Activated CD8-positive, alpha-beta T cell treated with anti-CD3 and anti-CD28 coated beads for 36 hours (primary cell): Measurements from ENCODE around the gene IFITM5. TPM values are rescaled to one million over a fixed set of nuclear protein-coding genes. Genes with fewer than 3 reads are reported as not detected.
A peak's percentile ranks its signal among the peaks of the same experiment; 100 is the strongest.

Experiments used
- ATAC-seq: fragments of 200-7000 bp; cut with Tn5 transposase; one replicate; pipeline ENCODE4 v1.10.0; 2021; ENCODE audit warnings: mild to moderate bottlenecking, moderate library complexity
- CTCF ChIA-PET: fragments of 350-600 bp; sonication (Branson Sonifier 250); formaldehyde crosslinking; loops from one replicate; lab custom pipeline; 2021; ENCODE audit warnings: antibody characterized with exemption; lab: Charles Lee
- POLR2A ChIA-PET: fragments of 350-600 bp; sonication (Branson Sonifier 250); formaldehyde crosslinking; loops from one replicate; lab custom pipeline; 2021; ENCODE audit warnings: antibody characterized with exemption; lab: Charles Lee
- DNase-seq: peaks from one replicate; pipeline ENCODE4 v3.0.0-alpha.2; 2020
- H3K27ac Mint-ChIP-seq: one replicate; pipeline ENCODE4 v1.8.0; 2021; ENCODE audit warnings: mild to moderate bottlenecking, mixed read lengths
- H3K27me3 Mint-ChIP-seq: one replicate; pipeline ENCODE4 v1.8.0; 2021; ENCODE audit warnings: mixed read lengths
- H3K36me3 Mint-ChIP-seq: one replicate; pipeline ENCODE4 v1.8.0; 2021; ENCODE audit warnings: low read depth, mixed read lengths
- H3K4me1 Mint-ChIP-seq: one replicate; pipeline ENCODE4 v1.8.0; 2021; ENCODE audit warnings: low read depth, mixed read lengths
- H3K4me3 Mint-ChIP-seq: one replicate; pipeline ENCODE4 v1.8.0; 2021; ENCODE audit warnings: mild to moderate bottlenecking, moderate library complexity, mixed read lengths
- H3K9me3 Mint-ChIP-seq: one replicate; pipeline ENCODE4 v1.8.0; 2021; ENCODE audit warnings: mixed read lengths
- intact Hi-C: fragments of 100-400 bp; cut with micrococcal nuclease; formaldehyde crosslinking; loops from one replicate; pipeline ENCODE4 v1.10.0; 2022
- total RNA-seq, 2 experiments: library from RNA; stranded (reverse); gene quantifications; one replicate each; pipeline ENCODE4 v1.2.3, GENCODE V29; 2021
- TF ChIP-seq, protein P1 (sequence below): fragments of 200-600 bp; IDR thresholded peaks from one replicate; pipeline ENCODE4 v1.8.0; 2022; ENCODE audit warnings: antibody characterized with exemption, mild to moderate bottlenecking

Gene IFITM5
- total RNA-seq, 2 experiments from 2014 or later, result not detected

DNA sequence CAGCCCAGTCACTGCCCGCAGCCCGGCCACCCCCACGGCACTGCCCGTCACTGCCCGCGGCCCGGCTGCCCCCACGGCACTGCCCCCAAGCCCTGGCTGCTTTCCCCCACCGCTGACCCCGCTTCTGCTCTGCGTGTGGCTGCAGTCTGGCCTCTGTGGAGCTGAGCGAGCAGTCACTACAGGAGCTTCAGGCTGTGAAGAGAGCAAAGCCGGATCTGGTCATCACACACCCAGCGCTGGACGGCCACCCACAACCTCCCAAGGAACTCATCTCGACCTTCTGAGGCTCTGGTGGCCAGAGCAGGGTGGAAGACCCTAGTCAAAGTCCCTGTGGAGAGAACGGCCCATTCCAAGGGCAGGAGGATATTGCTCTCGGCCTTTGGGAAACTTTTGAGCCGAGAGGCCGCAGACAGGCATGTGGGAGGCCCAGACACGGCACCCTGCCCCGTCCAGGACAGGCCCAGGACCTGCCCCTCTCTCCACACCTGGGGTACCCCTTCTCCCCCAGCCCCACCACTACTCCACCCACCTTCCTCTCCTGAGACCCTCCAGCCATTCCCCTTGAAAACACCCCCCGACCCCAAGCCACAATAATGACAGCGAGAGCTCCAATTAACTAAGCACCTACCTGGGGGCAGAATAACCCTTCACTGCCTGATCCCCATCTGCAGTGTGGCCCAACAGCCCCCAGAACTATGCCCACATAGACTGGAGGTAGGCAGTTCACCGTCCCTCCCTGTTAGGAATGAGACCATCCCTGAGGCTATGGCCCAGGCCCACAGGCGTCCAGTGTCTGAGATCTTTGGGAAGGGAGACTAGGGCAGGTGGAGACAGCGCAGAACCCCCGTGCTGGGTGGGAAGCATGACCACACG is 14.1 kb downstream of the IFITM5 start:
- H3K4me3 Mint-ChIP-seq, result peak overlapping the region; percentile 16
- no peaks in the 10 kb centered on the region for H3K9me3 Mint-ChIP-seq
- POLR2A ChIA-PET, result interaction anchor here (0.8 to 7.7 kb wide), 5 partner anchors 9 to 70 kb away, joined by 3 to 33 read pairs (median 3); no protein-coding TSS in a partner anchor
- ATAC-seq, result no peak
- intact Hi-C loops, result no loop called here
- TF ChIP-seq, protein P1, sequence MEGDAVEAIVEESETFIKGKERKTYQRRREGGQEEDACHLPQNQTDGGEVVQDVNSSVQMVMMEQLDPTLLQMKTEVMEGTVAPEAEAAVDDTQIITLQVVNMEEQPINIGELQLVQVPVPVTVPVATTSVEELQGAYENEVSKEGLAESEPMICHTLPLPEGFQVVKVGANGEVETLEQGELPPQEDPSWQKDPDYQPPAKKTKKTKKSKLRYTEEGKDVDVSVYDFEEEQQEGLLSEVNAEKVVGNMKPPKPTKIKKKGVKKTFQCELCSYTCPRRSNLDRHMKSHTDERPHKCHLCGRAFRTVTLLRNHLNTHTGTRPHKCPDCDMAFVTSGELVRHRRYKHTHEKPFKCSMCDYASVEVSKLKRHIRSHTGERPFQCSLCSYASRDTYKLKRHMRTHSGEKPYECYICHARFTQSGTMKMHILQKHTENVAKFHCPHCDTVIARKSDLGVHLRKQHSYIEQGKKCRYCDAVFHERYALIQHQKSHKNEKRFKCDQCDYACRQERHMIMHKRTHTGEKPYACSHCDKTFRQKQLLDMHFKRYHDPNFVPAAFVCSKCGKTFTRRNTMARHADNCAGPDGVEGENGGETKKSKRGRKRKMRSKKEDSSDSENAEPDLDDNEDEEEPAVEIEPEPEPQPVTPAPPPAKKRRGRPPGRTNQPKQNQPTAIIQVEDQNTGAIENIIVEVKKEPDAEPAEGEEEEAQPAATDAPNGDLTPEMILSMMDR, result no peak
- H3K27ac Mint-ChIP-seq, result peak overlapping the region; percentile 70
- H3K4me1 Mint-ChIP-seq, result peaks cover 62% of the 10 kb centered on the region
- peaks cover 8% of the 10 kb centered on the region for H3K27me3 Mint-ChIP-seq
- peaks cover 44% of the 10 kb centered on the region for H3K36me3 Mint-ChIP-seq
- no peak for DNase-seq
- CTCF ChIA-PET, result interaction anchor here (4.5 to 7.4 kb wide), 2 partner anchors 22 to 35 kb away, joined by 26 to 44 read pairs; partner anchors contain the start of gene IFITM2

DNA sequence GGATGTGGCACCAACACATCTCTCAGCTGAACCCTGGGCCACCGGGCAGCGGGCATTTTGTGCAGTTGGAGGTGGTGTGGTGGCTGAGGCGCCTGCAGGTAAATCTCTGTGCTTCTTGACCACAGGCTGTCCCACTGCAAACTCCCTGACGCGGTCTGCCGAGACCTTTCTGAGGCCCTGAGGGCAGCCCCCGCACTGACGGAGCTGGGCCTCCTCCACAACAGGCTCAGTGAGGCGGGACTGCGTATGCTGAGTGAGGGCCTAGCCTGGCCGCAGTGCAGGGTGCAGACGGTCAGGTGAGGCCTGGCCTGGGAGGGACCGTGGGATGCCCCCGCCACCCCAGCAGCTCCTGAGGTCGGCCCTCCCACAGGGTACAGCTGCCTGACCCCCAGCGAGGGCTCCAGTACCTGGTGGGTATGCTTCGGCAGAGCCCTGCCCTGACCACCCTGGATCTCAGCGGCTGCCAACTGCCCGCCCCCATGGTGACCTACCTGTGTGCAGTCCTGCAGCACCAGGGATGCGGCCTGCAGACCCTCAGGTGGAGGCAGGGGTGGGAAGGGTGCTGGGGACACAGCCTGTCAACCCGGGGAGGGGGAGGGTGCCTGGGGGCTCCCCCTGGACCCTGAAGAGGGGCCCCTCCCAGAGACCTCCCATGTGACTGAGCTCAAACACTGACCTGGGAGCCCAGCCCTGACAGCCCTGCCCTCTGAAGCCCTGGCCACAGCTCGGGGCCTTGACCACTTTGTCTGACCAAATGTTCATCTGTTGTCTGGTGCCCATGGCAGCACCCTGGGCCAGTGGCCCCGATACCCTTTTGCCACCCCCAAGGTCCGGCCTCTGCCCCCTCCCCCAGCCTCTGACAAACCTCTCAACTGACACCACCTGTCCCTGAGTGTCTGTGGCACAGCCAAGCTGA is 15.0 kb downstream of the IFITM5 start:
- CTCF ChIA-PET, result interaction anchor here (0.8 to 7.4 kb wide), 6 partner anchors 10 to 79 kb away, joined by 3 to 71 read pairs (median 26); partner anchors contain the start of gene IFITM2

DNA sequence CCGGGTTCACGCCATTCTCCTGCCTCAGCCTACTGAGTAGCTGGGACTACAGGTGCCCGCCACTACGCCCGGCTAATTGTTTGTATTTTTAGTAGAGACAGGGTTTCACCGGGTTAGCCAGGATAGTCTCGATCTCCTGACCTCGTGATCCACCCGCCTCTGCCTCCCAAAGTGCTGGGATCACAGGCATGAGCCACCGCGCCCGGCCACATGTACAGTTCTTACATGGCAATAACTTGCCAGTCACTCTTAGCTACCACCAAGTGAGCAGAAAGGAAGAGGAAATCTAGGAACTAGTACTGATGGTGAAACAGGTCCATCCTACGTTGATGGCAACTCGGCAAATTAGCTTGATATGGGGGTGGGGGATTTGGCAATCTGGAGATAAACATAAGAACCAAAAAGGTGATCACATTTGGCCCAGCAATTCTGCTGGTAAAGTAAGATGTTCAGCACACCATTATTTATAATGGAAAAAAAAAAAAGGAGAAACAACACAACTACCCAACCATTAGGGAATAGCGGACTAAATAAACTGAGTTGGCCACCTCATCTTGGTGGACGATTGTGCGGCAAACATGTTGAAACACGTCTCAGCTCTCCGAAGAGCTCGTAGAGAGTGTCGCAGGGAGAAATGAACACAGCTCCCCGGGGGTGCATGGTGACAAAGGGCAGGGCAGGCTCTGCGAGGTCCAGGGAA is 15.8 kb downstream of the IFITM5 start:
- peak overlapping the region; percentile 82 for H3K4me3 Mint-ChIP-seq
- TF ChIP-seq, protein P1, result no peak
- H3K27me3 Mint-ChIP-seq, result peaks cover 10% of the 10 kb centered on the region
- ATAC-seq, result peak; percentile 18
- CTCF ChIA-PET, result interaction anchor here (0.7 to 7.4 kb wide), 7 partner anchors 9 to 79 kb away, joined by 3 to 71 read pairs (median 4); partner anchors contain the start of gene IFITM2
- H3K9me3 Mint-ChIP-seq, result no peaks in the 10 kb centered on the region
- intact Hi-C loops, result no loop called here
- POLR2A ChIA-PET, result interaction anchor here (0.7 to 8.5 kb wide), 17 partner anchors 9 to 72 kb away, joined by 3 to 75 read pairs (median 3); partner anchors contain the start of gene PSMD13
- peaks cover 61% of the 10 kb centered on the region for H3K4me1 Mint-ChIP-seq
- peak; percentile 56 for DNase-seq
- peak overlapping the region; percentile 86 for H3K27ac Mint-ChIP-seq
- peaks cover 39% of the 10 kb centered on the region for H3K36me3 Mint-ChIP-seq

More for the DNA sequence above, 15.0 kb downstream of the IFITM5 start:
- Mint-ChIP-seq H3K4me1 (peaks cover 58% of the 10 kb centered on the region), H3K27ac (peak overlapping the region; percentile 86), H3K4me3 (peak overlapping the region; percentile 82), H3K27me3 (peaks cover 10% of the 10 kb centered on the region), H3K36me3 (peaks cover 37% of the 10 kb centered on the region), H3K9me3 (no peaks in the 10 kb centered on the region)
- ATAC-seq (no peak), DNase-seq (no peak)
- intact Hi-C loops, result no loop called here
- TF ChIP-seq, protein P1, result no peak
- POLR2A ChIA-PET, result interaction anchor here (0.7 to 8.5 kb wide), 17 partner anchors 10 to 71 kb away, joined by 3 to 75 read pairs (median 3); partner anchors contain the start of gene PSMD13

DNA sequence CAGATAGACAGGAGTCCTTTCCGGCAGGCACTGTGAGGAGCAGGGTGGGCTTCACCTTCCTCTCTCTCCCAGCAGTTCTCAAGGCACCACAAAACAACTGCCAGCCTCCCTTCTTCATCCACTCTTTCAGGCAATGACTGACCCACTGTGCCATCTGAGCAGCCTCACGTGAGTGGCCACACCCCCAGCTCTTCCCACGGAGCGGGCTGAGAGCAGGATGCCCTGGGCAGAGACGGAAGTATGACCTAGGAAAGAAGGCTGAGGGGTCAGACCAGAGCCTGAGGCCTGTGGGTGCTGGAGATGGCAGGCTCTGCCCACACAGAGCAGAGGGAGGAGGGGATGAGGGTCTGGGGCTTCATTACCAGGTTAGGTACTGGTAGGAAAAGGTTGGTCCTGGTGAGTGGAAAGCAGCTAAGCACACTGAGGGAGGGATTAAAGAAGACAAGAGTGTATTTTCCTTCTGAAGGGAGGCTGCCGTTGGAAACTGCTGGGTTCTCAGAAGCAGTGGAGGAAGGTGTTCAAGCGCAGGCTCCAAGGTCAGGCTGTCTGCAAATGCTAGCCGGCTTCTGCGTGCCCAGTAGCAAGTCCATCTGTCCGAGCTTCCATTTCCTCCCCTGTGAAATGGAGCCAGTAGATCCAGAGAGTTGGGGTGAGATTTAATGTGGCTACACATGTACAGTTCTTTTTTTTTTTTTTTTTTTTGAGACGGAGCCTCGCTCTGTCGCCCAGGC is 16.5 kb downstream of the IFITM5 start:
- Mint-ChIP-seq H3K27me3 (peaks cover 10% of the 10 kb centered on the region), H3K27ac (peak overlapping the region; percentile 86), H3K9me3 (no peaks in the 10 kb centered on the region), H3K4me1 (peaks cover 65% of the 10 kb centered on the region), H3K4me3 (peak overlapping the region; percentile 82), H3K36me3 (peaks cover 34% of the 10 kb centered on the region)
- TF ChIP-seq, protein P1, result no peak
- DNase-seq (no peak), ATAC-seq (no peak)
- ChIA-PET CTCF (interaction anchor here (0.7 to 7.4 kb wide), 7 partner anchors 16 to 165 kb away, joined by 3 to 71 read pairs (median 4); partner anchors contain the start of gene IFITM2), POLR2A (interaction anchor here (0.9 to 8.5 kb wide), 13 partner anchors 7 to 67 kb away, joined by 3 to 75 read pairs (median 4); partner anchors contain the start of genes PGGHG and PSMD13)
- intact Hi-C loops, result no loop called here
